Cardiac fibroblast (primary cell): ENCODE results near the gene ELP4.
"Not testable (repeated sequence)": the region's sequence is repeated elsewhere in the genome, so short reads cannot be mapped to it uniquely, and the experiment has no call there.

Experiments used
- DNase-seq, 2 donors: peaks; one replicate each; pipeline versions ENCODE4 v3.0.0 to v3.0.0-alpha.2; 2010; ENCODE audit warnings: low read depth in 2 of 2
- H3K4me3 ChIP-seq, 2 donors: replicated peaks in 1 of 2; 1 replicate in 1 of 2; 2 replicates in 1 of 2; pipeline ENCODE4 v1.5.1; 2011; ENCODE audit warnings: low read depth in 2 of 2, low read length in 2 of 2, mild to moderate bottlenecking in 2 of 2, moderate library complexity in 1 of 2
- TF ChIP-seq, protein P1 (sequence below): IDR thresholded peaks from one replicate; pipeline ENCODE4 v1.5.1; 2011; ENCODE audit warnings: low read depth, mild to moderate bottlenecking, low read length, inconsistent platforms

Gene ELP4

GRCh38 chr11:31728432-31728831, 218.9 kb downstream of the ELP4 start:
- DNase-seq: no peak
- no peak overlapping the region for H3K4me3 ChIP-seq
- TF ChIP-seq, protein P1, sequence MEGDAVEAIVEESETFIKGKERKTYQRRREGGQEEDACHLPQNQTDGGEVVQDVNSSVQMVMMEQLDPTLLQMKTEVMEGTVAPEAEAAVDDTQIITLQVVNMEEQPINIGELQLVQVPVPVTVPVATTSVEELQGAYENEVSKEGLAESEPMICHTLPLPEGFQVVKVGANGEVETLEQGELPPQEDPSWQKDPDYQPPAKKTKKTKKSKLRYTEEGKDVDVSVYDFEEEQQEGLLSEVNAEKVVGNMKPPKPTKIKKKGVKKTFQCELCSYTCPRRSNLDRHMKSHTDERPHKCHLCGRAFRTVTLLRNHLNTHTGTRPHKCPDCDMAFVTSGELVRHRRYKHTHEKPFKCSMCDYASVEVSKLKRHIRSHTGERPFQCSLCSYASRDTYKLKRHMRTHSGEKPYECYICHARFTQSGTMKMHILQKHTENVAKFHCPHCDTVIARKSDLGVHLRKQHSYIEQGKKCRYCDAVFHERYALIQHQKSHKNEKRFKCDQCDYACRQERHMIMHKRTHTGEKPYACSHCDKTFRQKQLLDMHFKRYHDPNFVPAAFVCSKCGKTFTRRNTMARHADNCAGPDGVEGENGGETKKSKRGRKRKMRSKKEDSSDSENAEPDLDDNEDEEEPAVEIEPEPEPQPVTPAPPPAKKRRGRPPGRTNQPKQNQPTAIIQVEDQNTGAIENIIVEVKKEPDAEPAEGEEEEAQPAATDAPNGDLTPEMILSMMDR: no peak

GRCh38 chr11:31740131-31740530, 230.6 kb downstream of the ELP4 start:
- no peak for DNase-seq
- no peak overlapping the region for H3K4me3 ChIP-seq
- TF ChIP-seq, protein P1: no peak

GRCh38 chr11:31740731-31741368, 231.3 kb downstream of the ELP4 start:
- H3K4me3 ChIP-seq: not testable (repeated sequence)

DNA sequence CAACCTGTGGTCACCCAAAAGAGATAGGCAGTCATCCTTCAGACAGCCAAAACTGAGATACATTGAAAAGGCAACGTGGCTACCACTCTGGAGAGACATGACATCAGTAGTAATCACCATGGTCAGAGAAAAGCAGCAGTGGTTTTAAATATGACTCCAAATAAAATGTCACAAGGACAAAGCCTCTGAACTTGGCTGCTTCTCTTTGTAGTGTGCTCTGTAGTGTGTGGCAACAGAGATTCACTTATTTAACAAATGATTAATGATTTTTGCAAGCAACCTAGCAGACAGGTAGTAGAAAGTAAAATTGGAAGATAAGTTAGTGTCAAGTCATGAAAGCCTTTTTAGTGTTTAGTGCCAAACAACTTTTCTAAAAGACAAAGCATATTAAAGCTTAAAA, 238.0 kb downstream of the ELP4 start:
- H3K4me3 ChIP-seq: no peak overlapping the region
- no peak for DNase-seq
- TF ChIP-seq, protein P1: no peak

More at GRCh38 chr11:31740731-31741368, 231.3 kb downstream of the ELP4 start:
- DNase-seq: not testable (repeated sequence)

DNA sequence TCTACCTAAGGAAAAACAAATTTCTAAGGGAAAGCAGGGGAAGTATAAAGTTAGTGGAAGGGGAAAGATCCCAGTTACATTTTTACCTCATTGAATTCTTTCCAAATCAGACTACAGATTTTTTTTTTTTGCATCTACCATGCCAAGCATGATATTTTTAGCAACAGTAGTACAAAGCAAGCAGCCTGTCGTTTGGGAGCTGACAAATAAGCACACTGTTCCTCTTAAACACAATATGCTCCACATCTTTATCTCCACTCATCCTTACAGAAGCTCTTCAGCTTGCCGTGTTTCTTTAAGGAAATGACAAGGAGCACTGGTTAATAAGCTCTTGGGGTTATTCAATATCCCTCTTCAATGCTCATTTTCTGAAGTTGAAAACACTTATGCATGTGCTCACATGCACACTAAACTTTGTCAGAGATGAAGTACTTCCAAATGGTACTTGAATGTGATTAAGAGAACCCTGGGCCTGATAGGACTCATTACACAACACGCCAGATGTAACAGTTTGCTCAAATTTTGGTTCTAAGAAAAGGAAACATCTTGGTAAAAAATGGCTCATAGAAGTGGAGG, 247.8 kb downstream of the ELP4 start:
- TF ChIP-seq, protein P1: no peak
- peak; percentile 2 to 30 for DNase-seq

GRCh38 chr11:31761636-31762035, 252.1 kb downstream of the ELP4 start:
- DNase-seq: no peak
- no peak overlapping the region for H3K4me3 ChIP-seq
- TF ChIP-seq, protein P1: no peak

More for the DNA sequence above, 247.8 kb downstream of the ELP4 start:
- H3K4me3 ChIP-seq: no peak overlapping the region

DNA sequence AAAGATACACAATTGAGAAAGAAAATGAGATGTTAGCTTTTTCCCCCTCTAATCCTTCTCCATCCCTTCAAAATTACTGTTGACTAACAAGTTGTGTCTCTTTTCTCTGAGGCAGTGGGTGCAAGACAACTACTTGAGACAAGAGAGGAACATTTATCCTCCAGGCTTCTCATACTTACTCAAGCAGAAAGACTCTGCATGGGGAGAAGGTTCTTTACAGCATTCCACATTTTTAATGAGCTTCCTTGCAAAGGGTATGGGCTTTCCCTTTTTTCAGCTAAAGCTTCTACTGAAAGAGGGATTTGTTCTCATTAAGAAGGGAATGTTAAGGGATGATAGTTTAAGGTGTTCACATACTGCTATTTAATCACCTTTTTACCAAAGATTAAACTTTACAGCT, 253.7 kb downstream of the ELP4 start:
- H3K4me3 ChIP-seq: no peak overlapping the region
- no peak for DNase-seq
- TF ChIP-seq, protein P1: no peak
